Measurements from ENCODE around the gene SMYD5. TPM values are rescaled to one million over a fixed set of nuclear protein-coding genes. Genes with fewer than 3 reads are reported as not detected.

The SMYD5 gene
- total RNA-seq, 2 experiments from 2014 or later = 33.2 to 42.2 TPM

- H4K20me1 ChIP-seq (ENCODE audit: insufficient read depth, low read length) = 0 out of 2 replicates have a peak, but pooled peaks cover 10% of the 10 kb centered on the region
- no peaks in the 10 kb centered on the region for H3K9me3 ChIP-seq (ENCODE audit: low read length)
- no peak overlapping the region for H2AFZ ChIP-seq (ENCODE audit: low read length)
- peaks cover 29% of the 10 kb centered on the region; the same call in 1 of the 2 replicates for H3K79me2 ChIP-seq (ENCODE audit: insufficient read depth, low read depth, low read length)
- intact Hi-C loops (cut with micrococcal nuclease; ENCODE audit: unreplicated experiment) = no loop called here
- H3K9me2 ChIP-seq (ENCODE audit: insufficient read depth, low read length) = no peaks in the 10 kb centered on the region
- ChIA-PET CTCF (ENCODE audit: unreplicated experiment) (no interaction called here), POLR2A (no interaction called here)
- BruUV-seq (replicated peaks) = no TSS peak
- peak overlapping the region; percentile 56 for H3K4me2 ChIP-seq (ENCODE audit: low read length)
- DNase-seq (ENCODE audit: low spot score) = no peak
- H3K27ac ChIP-seq (ENCODE audit: low read depth, low read length, poor library complexity, severe bottlenecking) = no peak overlapping the region
- peaks cover 90% of the 10 kb centered on the region for H3K36me3 ChIP-seq (ENCODE audit: insufficient read depth, low read length)
- peaks cover 7% of the 10 kb centered on the region for H3K4me1 ChIP-seq (ENCODE audit: insufficient read depth, low read length, poor library complexity, severe bottlenecking)
- TF ChIP-seq, protein P1, sequence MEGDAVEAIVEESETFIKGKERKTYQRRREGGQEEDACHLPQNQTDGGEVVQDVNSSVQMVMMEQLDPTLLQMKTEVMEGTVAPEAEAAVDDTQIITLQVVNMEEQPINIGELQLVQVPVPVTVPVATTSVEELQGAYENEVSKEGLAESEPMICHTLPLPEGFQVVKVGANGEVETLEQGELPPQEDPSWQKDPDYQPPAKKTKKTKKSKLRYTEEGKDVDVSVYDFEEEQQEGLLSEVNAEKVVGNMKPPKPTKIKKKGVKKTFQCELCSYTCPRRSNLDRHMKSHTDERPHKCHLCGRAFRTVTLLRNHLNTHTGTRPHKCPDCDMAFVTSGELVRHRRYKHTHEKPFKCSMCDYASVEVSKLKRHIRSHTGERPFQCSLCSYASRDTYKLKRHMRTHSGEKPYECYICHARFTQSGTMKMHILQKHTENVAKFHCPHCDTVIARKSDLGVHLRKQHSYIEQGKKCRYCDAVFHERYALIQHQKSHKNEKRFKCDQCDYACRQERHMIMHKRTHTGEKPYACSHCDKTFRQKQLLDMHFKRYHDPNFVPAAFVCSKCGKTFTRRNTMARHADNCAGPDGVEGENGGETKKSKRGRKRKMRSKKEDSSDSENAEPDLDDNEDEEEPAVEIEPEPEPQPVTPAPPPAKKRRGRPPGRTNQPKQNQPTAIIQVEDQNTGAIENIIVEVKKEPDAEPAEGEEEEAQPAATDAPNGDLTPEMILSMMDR (conservative IDR thresholded peaks at IDR 0.05; ENCODE audit: low read length) = no peak
- no peak for TF ChIP-seq EZH2phosphoT487 (IDR thresholded peaks at IDR 0.05; ENCODE audit: borderline replicate concordance, low read depth, low read length)
- H3K4me3 ChIP-seq (ENCODE audit: low read depth, low read length, poor library complexity, severe bottlenecking) = peak overlapping the region; percentile 42
Observed at GRCh38 chr2:73269686-73270465, 55.8 kb downstream of the SMYD5 start.

GRCh38 chr2:73272270-73272669 lies 58.2 kb downstream of the SMYD5 start:
- POLR2A ChIA-PET = interaction anchor here (1.6 kb wide), 1 partner anchor 9 kb away, joined by 5 read pairs; no protein-coding TSS in a partner anchor

More at GRCh38 chr2:73272270-73272669, 58.2 kb downstream of the SMYD5 start:
- Histone ChIP-seq H3K4me1 (ENCODE audit: insufficient read depth, low read length, poor library complexity, severe bottlenecking) (peaks cover 7% of the 10 kb centered on the region), H3K9me3 (ENCODE audit: low read length) (no peaks in the 10 kb centered on the region), H3K27ac (ENCODE audit: low read depth, low read length, poor library complexity, severe bottlenecking) (no peak overlapping the region), H3K79me2 (ENCODE audit: insufficient read depth, low read depth, low read length) (peaks cover 43% of the 10 kb centered on the region; the same call in 1 of the 2 replicates), H3K4me3 (ENCODE audit: low read depth, low read length, poor library complexity, severe bottlenecking) (no peak overlapping the region), H2AFZ (ENCODE audit: low read length) (no peak overlapping the region), H3K9me2 (ENCODE audit: insufficient read depth, low read length) (no peaks in the 10 kb centered on the region), H3K36me3 (ENCODE audit: insufficient read depth, low read length) (peaks cover 89% of the 10 kb centered on the region), H4K20me1 (ENCODE audit: insufficient read depth, low read length) (0 out of 2 replicates have a peak, but pooled peaks cover 10% of the 10 kb centered on the region), H3K4me2 (ENCODE audit: low read length) (no peak overlapping the region)
- DNase-seq (ENCODE audit: low spot score) = no peak
- intact Hi-C loops (cut with micrococcal nuclease; ENCODE audit: unreplicated experiment) = no loop called here
- CTCF ChIA-PET (ENCODE audit: unreplicated experiment) = interaction anchor here (0.6 kb wide), 1 partner anchor 9 kb away, joined by 3 read pairs; no protein-coding TSS in a partner anchor
- no peak for TF ChIP-seq EZH2phosphoT487 (IDR thresholded peaks at IDR 0.05; ENCODE audit: borderline replicate concordance, low read depth, low read length)
- TF ChIP-seq, protein P1 (conservative IDR thresholded peaks at IDR 0.05; ENCODE audit: low read length) = no peak
- no TSS peak for BruUV-seq (replicated peaks)

Other genes with a start within 250 kb of the SMYD5 start
- 4.5 and 7.8 TPM in 2 replicates for gene SFXN5, start 142.5 kb upstream of the SMYD5 start, total RNA-seq (2014; rRNA removed; shearing (Covaris generic))
- 9.9 and 10.5 TPM in 2 replicates for gene SFXN5, start 142.5 kb upstream of the SMYD5 start, total RNA-seq (2022)
- 0.05 and 0.13 TPM in 2 replicates for gene RAB11FIP5, start 101.3 kb upstream of the SMYD5 start, total RNA-seq (2014; rRNA removed; shearing (Covaris generic))
- 0.66 TPM in 1 of 2 replicates, not detected in the other for gene RAB11FIP5, start 101.3 kb upstream of the SMYD5 start, total RNA-seq (2022)
- not detected in 2 replicates for gene NOTO, start 11.7 kb upstream of the SMYD5 start, total RNA-seq (2014; rRNA removed; shearing (Covaris generic))
- not detected in 2 replicates for gene NOTO, start 11.7 kb upstream of the SMYD5 start, total RNA-seq (2022)
- 25.3 and 25.9 TPM in 2 replicates for gene PRADC1, start 19.0 kb downstream of the SMYD5 start, total RNA-seq (2014; rRNA removed; shearing (Covaris generic))
- 20.6 and 23.0 TPM in 2 replicates for gene PRADC1, start 19.0 kb downstream of the SMYD5 start, total RNA-seq (2022)
- 334 and 378 TPM in 2 replicates for gene CCT7, start 20.1 kb downstream of the SMYD5 start, total RNA-seq (2014; rRNA removed; shearing (Covaris generic))
- 307 and 347 TPM in 2 replicates for gene CCT7, start 20.1 kb downstream of the SMYD5 start, total RNA-seq (2022)
- gene FBXO41, start 70.2 kb downstream of the SMYD5 start, total RNA-seq (2014; rRNA removed; shearing (Covaris generic)) = 17.0 and 20.4 TPM in 2 replicates
- 52.2 and 57.9 TPM in 2 replicates for gene FBXO41, start 70.2 kb downstream of the SMYD5 start, total RNA-seq (2022)
- not detected in 2 replicates for gene EGR4, start 79.3 kb downstream of the SMYD5 start, total RNA-seq (2014; rRNA removed; shearing (Covaris generic))
- not detected in 2 replicates for gene EGR4, start 79.3 kb downstream of the SMYD5 start, total RNA-seq (2022)
- 57.8 and 58.7 TPM in 2 replicates for gene ALMS1, start 171.6 kb downstream of the SMYD5 start, total RNA-seq (2014; rRNA removed; shearing (Covaris generic))
- 35.5 and 37.8 TPM in 2 replicates for gene ALMS1, start 171.6 kb downstream of the SMYD5 start, total RNA-seq (2022)

All from OCI-LY7 (cell line).